ENCODE results near the gene LILRB4.
"Not testable (repeated sequence)": the region's sequence is repeated elsewhere in the genome, so short reads cannot be mapped to it uniquely, and the experiment has no call there.

The LILRB4 gene

GRCh38 chr19:54626757-54627156 lies 36.0 kb upstream of the LILRB4 start:
- TF ChIP-seq, protein P1, sequence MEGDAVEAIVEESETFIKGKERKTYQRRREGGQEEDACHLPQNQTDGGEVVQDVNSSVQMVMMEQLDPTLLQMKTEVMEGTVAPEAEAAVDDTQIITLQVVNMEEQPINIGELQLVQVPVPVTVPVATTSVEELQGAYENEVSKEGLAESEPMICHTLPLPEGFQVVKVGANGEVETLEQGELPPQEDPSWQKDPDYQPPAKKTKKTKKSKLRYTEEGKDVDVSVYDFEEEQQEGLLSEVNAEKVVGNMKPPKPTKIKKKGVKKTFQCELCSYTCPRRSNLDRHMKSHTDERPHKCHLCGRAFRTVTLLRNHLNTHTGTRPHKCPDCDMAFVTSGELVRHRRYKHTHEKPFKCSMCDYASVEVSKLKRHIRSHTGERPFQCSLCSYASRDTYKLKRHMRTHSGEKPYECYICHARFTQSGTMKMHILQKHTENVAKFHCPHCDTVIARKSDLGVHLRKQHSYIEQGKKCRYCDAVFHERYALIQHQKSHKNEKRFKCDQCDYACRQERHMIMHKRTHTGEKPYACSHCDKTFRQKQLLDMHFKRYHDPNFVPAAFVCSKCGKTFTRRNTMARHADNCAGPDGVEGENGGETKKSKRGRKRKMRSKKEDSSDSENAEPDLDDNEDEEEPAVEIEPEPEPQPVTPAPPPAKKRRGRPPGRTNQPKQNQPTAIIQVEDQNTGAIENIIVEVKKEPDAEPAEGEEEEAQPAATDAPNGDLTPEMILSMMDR (conservative IDR thresholded peaks at IDR 0.05): no peak
- no peak overlapping the region for H3K27ac ChIP-seq

- not testable (repeated sequence) for H3K27ac ChIP-seq
Measured at GRCh38 chr19:54627912-54628311, 34.9 kb upstream of the LILRB4 start.

DNA sequence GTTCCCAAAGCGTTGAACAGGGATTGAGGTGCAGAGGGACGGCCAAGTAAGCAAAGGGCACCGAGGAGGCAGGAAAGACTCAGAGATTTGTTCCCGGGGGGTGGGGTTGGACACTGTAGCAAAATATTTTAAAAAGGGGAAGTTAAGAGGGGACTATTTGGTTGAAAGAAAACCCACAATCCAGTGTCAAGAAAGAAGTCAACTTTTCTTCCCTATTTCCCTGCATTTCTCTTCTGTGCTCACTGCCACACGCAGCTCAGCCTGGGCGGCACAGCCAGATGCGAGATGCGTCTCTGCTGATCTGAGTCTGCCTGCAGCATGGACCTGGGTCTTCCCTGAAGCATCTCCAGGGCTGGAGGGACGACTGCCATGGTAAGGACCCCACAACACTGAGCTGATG lies 32.5 kb upstream of the LILRB4 start, which contains the start of gene LILRB1:
LILRB1 (plus strand) TSS at position 223 of the 400 bp plus-strand sequence. CDS start 590 bp downstream, outside the sequence.
- H3K27ac ChIP-seq: not testable (repeated sequence)

GRCh38 chr19:54630782-54631181 lies 32.0 kb upstream of the LILRB4 start:
- no peak overlapping the region for H3K27ac ChIP-seq
- TF ChIP-seq, protein P1 (conservative IDR thresholded peaks at IDR 0.05): no peak

DNA sequence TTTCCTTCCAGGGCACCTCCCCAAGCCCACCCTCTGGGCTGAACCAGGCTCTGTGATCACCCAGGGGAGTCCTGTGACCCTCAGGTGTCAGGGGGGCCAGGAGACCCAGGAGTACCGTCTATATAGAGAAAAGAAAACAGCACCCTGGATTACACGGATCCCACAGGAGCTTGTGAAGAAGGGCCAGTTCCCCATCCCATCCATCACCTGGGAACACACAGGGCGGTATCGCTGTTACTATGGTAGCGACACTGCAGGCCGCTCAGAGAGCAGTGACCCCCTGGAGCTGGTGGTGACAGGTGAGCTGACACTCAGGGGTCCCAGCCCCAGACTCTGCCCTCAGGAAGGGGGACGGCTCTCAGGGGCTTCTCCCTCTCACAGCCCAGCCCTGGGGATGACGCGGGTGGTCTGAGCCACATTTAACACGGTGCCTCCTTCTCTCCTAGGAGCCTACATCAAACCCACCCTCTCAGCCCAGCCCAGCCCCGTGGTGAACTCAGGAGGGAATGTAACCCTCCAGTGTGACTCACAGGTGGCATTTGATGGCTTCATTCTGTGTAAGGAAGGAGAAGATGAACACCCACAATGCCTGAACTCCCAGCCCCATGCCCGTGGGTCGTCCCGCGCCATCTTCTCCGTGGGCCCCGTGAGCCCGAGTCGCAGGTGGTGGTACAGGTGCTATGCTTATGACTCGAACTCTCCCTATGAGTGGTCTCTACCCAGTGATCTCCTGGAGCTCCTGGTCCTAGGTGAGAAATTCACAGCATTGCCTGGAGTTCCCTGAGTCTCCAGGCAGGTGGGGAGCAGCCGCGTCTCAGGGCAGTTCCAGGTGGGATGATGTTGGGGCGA lies 31.1 kb upstream of the LILRB4 start:
- H3K27ac ChIP-seq: not testable (repeated sequence)

- H3K27ac ChIP-seq: not testable (repeated sequence)
Measured at GRCh38 chr19:54632517-54632916, 30.3 kb upstream of the LILRB4 start.

GRCh38 chr19:54633401-54633800 lies 29.4 kb upstream of the LILRB4 start:
- TF ChIP-seq, protein P1 (conservative IDR thresholded peaks at IDR 0.05): no peak
- H3K27ac ChIP-seq: no peak overlapping the region

DNA sequence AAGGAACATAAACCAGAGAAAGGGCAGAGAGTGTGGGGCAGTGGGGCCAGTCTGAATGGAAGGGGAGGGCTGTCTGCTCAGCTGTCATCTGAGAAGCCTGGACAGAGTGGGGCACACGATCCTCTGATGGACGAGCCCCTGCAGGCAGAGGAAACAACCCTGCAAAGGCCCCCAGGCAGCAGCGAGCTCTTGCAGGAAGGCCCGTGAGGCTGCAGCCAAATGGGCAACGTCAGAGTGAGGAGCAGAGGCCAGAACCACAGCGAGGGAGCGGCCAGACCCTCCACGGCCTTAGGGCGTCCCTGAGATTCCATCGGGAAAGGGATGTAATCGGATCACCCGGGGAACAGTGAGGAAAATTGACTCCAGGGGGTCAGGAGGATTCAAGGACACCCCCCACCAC lies 26.7 kb upstream of the LILRB4 start:
- H3K27ac ChIP-seq: not testable (repeated sequence)

- TF ChIP-seq, protein P1 (conservative IDR thresholded peaks at IDR 0.05): no peak
- no peak overlapping the region for H3K27ac ChIP-seq
Measured at GRCh38 chr19:54638683-54639082, 24.1 kb upstream of the LILRB4 start.

DNA sequence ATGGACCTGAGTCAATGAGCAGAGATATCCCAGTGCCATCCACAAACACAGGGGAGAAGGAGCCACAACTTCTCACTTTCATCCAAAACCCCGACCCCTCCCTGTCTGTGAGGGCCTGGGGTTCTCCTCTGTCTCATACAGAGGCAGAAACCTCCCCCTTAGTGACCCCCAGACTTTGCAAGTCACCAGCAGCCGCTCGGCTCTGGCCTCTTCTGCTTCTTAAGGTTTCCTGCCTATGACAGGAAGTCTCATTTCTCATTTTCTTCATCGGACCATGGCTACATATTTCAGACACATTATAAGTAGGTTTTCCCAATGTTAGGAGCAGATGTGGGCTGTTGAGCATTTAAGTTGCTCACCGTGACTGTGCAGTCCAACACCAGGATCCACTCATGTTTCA lies 19.8 kb upstream of the LILRB4 start:
- not testable (repeated sequence) for H3K27ac ChIP-seq

DNA sequence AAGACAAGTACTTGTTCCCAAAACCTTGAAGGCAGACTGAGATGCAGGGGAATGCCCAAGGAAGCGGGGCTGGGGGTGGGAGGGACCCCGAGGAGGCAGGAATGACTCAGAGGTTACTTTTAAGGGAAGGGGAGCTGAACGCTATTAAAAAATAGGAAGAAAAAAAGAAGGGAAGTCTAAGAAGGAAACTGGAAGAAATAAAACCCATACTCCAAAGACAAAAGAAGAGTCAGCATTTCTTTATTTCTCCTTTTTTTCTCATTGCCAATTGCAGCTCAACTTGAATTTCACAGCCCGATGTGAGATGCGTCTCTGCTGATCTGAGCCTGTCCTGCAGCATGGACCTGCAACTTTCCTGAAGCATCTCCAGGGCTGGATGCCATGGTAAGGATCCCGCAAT lies 19.2 kb upstream of the LILRB4 start:
- not testable (repeated sequence) for H3K27ac ChIP-seq

All from VCaP (cell line).